Upper lobe of left lung (tissue), 4 donors: ENCODE data around the gene DACH1.

Source experiments
- CTCF ChIP-seq, 6 experiments: fragments of 450-650 bp in 4 of 6; fragments of 200-600 bp in 2 of 6; sonication (generic) in 2 of 6; IDR thresholded peaks; one replicate each; pipeline ENCODE4 v1.5.1; 2016 to 2019; ENCODE audit warnings: antibody characterized with exemption in 6 of 6
- EP300 ChIP-seq, 4 donors: sonication (generic); formaldehyde crosslinking; IDR thresholded peaks; one replicate each; pipeline ENCODE4 v1.5.1; 2017; ENCODE audit warnings: antibody characterized with exemption in 4 of 4, control low read depth in 2 of 4
- POLR2A ChIP-seq, 4 donors: fragments of 450-650 bp; IDR thresholded peaks; one replicate each; pipeline ENCODE4 v1.5.1; 2016 to 2017; ENCODE audit warnings: antibody characterized with exemption in 4 of 4, mild to moderate bottlenecking in 2 of 4
- POLR2AphosphoS5 ChIP-seq, 2 donors: sonication (generic); formaldehyde crosslinking; IDR thresholded peaks; one replicate each; pipeline ENCODE4 v1.5.1; 2017; ENCODE audit warnings: antibody characterized with exemption in 2 of 2

- TF ChIP-seq EP300 (IDR thresholded peaks at IDR 0.05) (no peak), CTCF (IDR thresholded peaks at IDR 0.05) (no peak), POLR2A (IDR thresholded peaks at IDR 0.05) (no peak), POLR2AphosphoS5 (IDR thresholded peaks at IDR 0.05) (no peak)
These were observed 112.5 kb downstream of the DACH1 start for GRCh38 chr13:71754407-71754974.
